CD4-positive, alpha-beta T cell treated with Interleukin-4 for 1 hour (primary cell): ENCODE results near the gene USP25.

Experiments
- DNase-seq, 2 donors: peaks; one replicate each; pipeline ENCODE4 v3.0.0-alpha.2; 2020 to 2022

Gene USP25

DNA sequence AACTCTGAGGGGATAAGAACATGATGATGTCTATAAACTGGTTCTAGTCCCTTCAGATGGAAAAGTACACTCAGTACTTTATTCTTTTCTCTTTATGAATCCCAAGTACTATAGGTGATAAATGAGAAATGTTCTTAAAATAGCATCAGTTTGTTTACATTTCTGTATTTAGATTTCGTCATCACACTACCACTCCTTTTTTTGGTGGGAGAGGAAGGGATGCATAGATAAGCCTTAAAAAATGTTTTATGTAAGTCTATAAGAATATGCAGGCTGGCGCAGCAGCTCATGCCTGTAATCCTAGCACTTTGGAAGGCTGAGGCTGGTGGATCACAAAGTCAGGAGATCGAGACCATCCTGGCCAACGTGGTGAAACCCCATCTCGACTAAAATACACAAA is 144.8 kb downstream of the USP25 start:
- no peak for DNase-seq

DNA sequence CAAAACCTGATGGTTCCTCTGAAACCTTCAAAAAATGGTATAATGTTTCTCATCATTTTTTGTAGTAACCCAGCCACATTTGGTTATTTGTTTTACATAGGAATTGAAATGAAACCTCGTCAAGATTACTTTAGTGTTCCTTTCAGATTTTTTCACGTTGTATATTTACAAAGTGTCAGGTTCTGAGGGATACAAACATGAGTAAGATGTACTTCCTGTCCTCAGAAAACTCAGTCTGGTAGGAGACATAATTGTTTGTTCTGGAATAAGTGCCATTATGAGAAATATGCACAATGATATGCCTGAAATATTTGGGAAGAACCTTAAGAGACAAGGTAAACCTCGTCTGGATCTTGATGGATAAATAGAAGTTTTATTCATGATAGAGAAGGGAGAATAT is 145.5 kb downstream of the USP25 start:
- no peak for DNase-seq

DNA sequence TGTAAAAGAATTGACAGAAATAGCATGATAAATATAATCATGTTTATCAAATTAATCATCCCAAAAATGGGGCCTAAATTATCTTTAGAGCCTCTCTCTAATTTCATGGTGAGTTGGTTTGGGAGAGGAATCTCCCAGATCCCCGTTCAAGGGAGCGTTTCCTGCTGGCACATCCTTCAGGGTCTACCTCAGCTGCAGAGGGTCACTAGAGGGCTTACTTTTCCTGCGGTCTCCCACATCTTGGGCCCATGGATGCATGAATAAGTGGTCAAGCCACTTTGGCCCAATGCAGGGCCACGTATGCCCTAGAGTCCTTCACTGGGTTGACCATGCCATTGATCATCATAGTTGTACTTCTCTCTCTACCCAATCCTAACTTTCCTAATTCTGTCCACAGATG is 164.1 kb downstream of the USP25 start:
- DNase-seq: no peak

DNA sequence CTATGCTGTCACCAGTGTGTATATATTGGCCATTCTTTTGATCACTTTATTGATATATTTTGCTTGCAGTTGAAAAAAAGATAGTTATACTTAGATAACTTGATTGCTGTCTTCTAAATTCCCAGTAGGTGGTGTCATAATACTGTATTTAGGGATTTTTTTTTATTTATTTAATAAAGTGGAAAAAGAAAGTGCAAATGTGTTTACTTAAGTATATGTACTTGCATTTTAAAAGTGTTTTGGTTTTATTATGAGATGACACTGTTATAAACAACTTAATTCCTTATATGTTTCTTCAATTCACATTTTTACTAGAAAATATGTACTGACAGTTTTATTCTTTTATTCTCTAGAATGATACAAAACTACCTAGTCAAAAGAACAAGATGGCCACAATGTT is 164.8 kb downstream of the USP25 start:
- no peak for DNase-seq

DNA sequence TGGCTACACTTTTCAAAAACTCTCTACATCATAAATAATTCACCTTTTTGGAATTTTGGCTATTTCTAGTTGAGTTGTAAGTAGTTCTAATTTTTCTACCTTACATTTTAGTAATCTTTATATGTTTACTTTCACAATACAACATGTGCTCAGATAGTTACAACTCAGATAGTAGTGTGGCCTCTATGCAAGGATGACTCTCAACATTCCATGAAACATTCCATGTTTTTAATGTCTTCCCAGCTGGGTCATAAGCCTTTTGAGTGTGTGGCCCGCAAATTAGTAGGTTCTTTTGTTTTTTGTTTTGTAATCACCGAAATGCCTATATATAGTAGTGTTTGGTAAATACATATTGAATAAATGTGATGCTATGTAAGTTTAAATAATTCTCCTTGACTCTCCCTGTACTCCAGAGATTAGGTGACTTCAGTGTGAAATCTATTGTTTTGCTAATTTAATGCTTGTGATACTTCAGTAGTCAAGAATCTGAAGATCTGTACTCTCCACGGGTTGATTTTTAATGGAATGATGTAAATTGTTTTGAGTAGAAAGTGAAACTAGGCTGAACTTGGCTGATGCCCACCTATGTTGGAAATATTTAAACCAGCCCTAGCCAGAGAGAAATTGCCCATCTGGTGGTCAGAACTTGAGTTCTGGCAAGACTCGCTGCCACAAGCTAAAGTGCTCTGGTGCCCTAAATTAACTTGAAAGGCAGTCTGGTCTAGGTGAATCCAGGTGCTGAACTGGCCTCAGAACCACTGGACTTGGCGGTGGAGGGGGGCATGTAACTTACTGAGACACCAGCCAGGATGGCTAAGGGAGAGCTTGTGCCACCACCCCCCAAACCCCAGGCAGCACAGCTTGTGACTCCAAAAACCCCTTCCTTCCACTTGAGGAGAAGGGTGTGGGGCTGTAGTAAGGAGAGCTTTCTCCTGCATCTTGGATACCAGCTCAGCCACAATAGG is 165.6 kb downstream of the USP25 start:
- no peak for DNase-seq

DNA sequence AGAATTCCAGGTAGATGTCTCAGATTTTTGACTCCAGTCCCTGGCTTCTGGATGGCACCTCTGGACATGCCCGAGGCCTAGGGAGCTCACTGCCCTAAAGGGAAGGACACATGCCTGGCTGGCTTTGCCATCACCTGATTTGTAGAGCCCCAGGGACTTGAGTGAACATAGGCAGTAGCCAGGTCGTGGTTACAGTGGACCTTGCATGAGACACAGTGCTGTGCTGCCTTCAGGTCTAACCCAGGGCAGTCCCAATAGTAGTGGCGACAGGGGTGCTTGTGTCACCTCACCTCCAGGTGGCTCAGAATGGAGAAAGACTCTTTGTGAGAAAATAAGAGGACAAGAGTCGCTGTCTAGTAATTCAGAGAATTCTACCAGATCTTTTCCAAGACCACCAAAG is 166.7 kb downstream of the USP25 start:
- no peak for DNase-seq

DNA sequence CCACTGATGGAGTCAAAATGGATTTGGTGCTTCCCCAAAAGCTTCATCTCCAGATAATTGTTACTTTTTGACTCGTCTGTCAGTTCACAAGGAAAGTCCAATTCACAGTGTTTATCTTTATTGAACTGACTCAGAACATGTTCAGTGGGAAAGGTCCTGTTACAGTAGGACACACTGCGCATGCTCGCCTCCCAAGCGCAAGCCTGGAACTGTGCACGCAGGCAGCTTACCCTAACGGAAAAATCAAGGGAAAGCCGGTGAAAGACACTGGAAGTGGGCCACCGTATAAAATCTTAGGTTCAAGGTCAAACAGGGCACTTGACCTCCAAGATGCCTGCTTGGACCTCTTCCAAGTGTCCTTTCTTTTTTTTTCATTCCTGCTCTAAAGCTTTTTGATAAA is 174.6 kb downstream of the USP25 start:
- no peak for DNase-seq

DNA sequence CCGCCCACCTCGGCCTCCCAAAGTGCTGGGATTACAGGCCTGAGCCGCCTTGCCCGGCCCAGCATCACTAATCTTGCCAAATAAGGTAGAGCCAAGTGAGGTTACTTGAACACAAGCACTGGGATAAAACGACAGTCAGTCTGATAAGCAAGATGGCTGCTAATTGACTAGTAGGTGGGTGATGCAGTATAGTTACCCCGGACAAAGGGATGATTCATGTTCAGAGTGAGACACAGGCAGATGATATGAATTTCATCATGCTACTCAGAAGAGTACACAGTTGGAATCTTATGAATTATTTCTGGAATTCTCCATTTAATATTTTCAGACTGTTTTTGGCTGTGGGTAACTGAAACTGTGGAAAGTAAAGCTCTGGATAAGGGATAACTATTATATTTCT is 178.4 kb downstream of the USP25 start:
- DNase-seq: no peak

DNA sequence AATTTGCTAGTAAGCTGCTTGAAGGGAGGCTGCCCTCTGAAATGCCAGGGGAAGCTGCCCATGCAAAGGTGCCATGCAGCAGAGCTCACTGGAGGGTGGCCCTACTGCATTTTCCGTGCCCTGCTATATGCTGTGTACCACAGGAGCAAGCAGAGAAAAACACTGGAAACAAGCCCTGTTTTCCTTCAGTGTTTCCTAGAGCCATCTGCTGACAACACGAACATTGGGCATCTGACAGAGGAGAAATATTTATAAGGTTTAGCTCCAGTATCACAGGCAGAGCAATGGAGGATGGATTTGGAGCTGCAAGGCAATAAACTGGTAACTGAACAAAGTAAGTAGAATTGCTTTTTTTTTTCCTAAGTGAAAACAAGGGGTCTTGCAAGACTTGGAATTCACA is 198.4 kb downstream of the USP25 start:
- DNase-seq: no peak

DNA sequence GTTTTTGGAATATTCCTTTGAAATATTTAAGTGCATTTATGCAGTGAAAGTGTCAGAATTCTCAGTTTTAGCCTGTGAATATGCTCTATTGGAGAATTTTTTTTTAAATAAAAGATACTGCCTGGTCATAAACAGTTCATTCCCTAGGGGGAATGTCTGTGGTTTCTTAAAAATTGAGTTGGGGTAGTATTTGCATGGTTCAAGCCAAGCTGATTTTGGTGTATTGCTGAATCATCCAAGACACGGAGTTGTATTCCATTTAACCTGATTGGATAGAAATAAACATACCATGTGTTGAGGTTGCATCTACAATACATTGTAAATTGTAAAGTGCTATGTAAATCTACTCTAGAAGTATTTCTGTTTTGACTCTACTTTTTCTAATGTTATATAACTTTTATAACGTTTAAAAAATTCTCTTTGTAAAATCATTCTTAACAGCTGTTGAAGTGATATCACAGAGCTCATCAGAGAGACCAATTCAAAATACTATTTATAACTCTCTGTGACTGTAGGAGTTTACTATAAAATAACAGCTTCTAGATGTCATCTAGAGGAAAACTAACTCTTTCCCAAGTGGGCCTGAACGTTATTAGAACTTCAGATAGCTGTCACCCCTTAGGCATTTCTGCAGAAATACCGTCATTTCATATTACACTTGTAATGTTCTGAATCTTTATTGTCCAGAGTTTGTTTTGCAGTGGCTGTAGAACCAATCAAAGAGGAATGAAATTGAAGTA is 199.1 kb downstream of the USP25 start:
- no peak for DNase-seq

DNA sequence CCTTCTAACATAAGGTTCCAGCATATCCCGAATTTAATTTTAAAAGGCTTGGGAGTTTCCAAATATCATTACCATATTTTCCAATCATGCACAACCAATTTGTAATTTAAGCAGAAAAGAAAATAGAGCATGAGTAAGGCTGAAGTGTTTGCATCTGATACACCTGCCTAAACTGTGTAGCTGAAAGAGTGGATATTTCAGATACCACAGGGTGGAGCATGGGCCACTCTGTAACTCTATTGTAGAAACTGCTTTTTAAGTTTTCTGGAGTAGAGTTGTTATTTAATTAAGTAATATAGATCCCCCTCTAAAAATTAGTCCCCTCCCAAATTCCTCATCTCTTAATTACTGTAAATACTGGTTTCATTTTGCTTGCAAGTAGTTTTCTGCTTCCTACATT is 199.8 kb downstream of the USP25 start:
- no peak for DNase-seq
